Measurements from ENCODE around the gene CDH6. TPM values are rescaled to one million over a fixed set of nuclear protein-coding genes. Genes with fewer than 3 reads are reported as not detected.

Gene CDH6
- total RNA-seq, 4 donors from 2014 or later = 0.13 to 2.5 (median 0.82) TPM

DNA sequence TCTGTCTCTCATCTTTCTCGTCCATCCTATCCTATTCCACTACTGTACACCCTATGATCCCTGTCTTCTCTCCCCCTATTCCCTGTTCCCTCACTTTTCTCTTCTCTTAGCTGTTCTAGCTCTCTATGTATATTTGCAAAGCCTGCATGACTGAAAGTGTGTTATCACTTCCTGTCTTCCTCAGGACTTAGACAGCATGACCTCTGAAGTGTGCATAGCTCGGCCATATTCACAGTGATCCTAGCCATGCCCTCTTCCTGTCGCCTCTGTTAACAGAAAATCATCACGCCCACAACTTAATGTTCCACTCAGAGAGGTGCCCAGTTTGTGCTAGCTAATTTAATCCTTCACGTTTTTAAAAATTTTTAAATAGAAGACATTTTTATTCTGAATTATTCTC is 35.8 kb upstream of the CDH6 start:
- 60 to 75% methylated on average over 5 of the region's 5 CpGs for WGBS, 2 donors
- no peak overlapping the region for H3K4me3 ChIP-seq (ENCODE audit: low read depth, poor library complexity, severe bottlenecking)
- intact Hi-C loops (cut with DNase I; ENCODE audit: low total_unique reads) = no loop called here
- no peak for TF ChIP-seq POLR2A (IDR thresholded peaks at IDR 0.05)
- TF ChIP-seq, protein P1, sequence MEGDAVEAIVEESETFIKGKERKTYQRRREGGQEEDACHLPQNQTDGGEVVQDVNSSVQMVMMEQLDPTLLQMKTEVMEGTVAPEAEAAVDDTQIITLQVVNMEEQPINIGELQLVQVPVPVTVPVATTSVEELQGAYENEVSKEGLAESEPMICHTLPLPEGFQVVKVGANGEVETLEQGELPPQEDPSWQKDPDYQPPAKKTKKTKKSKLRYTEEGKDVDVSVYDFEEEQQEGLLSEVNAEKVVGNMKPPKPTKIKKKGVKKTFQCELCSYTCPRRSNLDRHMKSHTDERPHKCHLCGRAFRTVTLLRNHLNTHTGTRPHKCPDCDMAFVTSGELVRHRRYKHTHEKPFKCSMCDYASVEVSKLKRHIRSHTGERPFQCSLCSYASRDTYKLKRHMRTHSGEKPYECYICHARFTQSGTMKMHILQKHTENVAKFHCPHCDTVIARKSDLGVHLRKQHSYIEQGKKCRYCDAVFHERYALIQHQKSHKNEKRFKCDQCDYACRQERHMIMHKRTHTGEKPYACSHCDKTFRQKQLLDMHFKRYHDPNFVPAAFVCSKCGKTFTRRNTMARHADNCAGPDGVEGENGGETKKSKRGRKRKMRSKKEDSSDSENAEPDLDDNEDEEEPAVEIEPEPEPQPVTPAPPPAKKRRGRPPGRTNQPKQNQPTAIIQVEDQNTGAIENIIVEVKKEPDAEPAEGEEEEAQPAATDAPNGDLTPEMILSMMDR (IDR thresholded peaks at IDR 0.05) = no peak
- no peak for DNase-seq (ENCODE audit: low spot score in 2 of 2)

DNA sequence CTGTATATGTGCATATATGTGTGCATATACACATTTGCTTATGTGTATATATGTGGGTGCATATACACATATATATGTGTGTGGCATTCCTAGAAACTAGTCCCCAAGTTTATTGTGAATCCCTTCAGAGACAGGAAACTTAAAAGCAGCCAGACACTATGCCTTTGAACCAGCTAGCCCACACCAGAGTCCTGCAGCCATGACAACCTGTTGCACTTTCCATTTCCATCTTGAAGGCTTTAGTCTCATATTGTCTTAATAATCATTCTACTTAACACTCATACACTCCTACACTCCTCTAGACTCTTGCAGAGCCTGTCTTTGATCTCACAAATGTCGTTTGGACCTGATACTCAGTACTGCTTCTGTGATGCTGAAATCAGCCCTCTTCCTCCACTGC is 34.8 kb upstream of the CDH6 start:
- no peak overlapping the region for H3K4me3 ChIP-seq (ENCODE audit: low read depth, poor library complexity, severe bottlenecking)
- intact Hi-C loops (cut with DNase I; ENCODE audit: low total_unique reads) = no loop called here
- WGBS, 2 donors = 28 to 36% methylated on average over 1 of the region's 1 CpG
- DNase-seq (ENCODE audit: low spot score in 2 of 2) = no peak
- no peak for TF ChIP-seq POLR2A (IDR thresholded peaks at IDR 0.05)
- TF ChIP-seq, protein P1 (IDR thresholded peaks at IDR 0.05) = no peak

DNA sequence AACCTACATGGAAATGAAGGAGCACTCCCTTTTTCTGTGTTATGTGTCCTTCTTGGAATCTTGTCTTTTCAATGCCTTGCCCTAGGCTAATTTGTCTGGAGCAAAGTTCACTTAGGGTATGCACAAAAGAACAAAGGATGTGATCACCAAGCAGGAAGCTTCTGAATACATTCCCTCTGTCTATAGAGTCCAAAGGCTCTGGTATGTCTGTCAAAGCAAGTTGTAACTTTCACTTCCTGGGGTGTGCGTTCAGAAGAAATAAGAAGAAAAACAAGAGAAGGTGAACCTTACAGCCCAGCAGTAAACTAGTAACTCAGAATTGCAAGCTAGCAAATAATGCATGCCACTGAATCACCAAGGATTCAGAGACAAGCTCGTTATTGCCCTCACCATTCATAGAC is 31.7 kb upstream of the CDH6 start:
- DNase-seq (ENCODE audit: low spot score in 2 of 2) = no peak
- intact Hi-C loops (cut with DNase I; ENCODE audit: low total_unique reads) = no loop called here
- H3K4me3 ChIP-seq (ENCODE audit: low read depth, poor library complexity, severe bottlenecking) = no peak overlapping the region
- no peak for TF ChIP-seq POLR2A (IDR thresholded peaks at IDR 0.05)
- TF ChIP-seq, protein P1 (IDR thresholded peaks at IDR 0.05) = no peak
- WGBS, 2 donors = 10 to 18% methylated on average over 2 of the region's 2 CpGs

DNA sequence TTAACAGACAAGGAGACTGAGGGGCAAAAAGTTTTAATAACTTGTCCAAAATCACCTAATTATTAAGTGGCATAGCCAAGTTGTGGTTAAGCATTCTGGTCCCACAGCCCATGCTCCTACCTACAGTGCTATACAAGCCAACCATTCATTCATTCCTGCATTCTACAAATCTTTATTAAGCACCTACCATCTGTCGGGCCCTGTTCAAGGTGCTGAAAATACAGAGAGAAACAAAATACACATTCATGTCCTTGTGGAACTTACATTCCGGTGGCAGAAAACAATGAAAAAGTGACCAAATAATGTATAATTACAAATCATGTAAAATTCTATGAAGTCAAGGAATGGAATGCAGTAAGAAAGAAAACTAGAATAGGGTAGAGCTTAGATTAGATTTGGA is 27.8 kb upstream of the CDH6 start:
- whole genome bisulfite sequencing, 2 donors = 88 to 92% methylated on average over 2 of the region's 2 CpGs
- TF ChIP-seq, protein P1 (IDR thresholded peaks at IDR 0.05) = no peak
- TF ChIP-seq POLR2A (IDR thresholded peaks at IDR 0.05) = no peak
- DNase-seq (ENCODE audit: low spot score in 2 of 2) = no peak
- no peak overlapping the region for H3K4me3 ChIP-seq (ENCODE audit: low read depth, poor library complexity, severe bottlenecking)
- intact Hi-C loops (cut with DNase I; ENCODE audit: low total_unique reads) = no loop called here

DNA sequence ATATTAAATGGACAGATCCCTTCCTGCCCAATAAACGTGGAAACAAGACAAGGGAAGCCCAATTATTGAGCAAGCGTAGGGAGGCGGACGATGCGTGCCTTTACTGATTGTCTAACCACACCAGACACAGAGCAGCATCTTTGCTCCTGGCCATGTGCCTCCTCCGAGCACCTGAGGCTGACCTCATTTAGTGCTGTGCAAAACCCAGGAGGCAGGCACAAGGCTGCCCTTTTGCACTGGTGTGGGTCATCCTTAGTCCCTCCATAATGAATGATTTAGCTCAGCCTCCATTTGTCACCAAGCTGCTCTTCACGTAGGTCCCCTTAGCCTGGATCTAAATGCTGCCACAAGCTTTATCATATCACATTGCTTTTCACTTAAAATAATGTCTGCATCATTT is 24.1 kb upstream of the CDH6 start:
- no peak for TF ChIP-seq POLR2A (IDR thresholded peaks at IDR 0.05)
- TF ChIP-seq, protein P1 (IDR thresholded peaks at IDR 0.05) = no peak
- WGBS, 2 donors = 84 to 85% methylated on average over 7 of the region's 7 CpGs
- no peak overlapping the region for H3K4me3 ChIP-seq (ENCODE audit: low read depth, poor library complexity, severe bottlenecking)
- DNase-seq (ENCODE audit: low spot score in 2 of 2) = no peak
- intact Hi-C loops (cut with DNase I; ENCODE audit: low total_unique reads) = no loop called here

DNA sequence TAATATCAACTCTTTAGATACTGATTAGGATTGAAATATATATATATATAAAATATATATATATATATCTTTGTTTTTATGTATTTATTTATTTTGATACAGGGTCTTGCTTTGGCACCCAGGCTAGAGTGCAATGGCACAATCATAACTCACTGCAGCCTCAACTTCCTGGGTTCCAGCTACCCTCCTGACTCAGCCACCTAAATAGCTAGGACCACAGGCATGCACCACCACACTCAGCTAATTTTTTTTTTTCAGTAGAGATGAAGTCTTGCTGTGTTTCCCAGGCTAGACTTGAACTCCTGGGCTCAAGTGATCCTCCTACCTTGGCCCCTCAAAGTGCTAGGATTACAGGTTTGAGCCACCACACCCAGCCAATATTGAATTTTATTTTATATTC is 20.6 kb upstream of the CDH6 start:
- DNase-seq (ENCODE audit: low spot score in 2 of 2) = no peak
- intact Hi-C loops (cut with DNase I; ENCODE audit: low total_unique reads) = no loop called here
- no peak for TF ChIP-seq POLR2A (IDR thresholded peaks at IDR 0.05)
- TF ChIP-seq, protein P1 (IDR thresholded peaks at IDR 0.05) = no peak
- no peak overlapping the region for H3K4me3 ChIP-seq (ENCODE audit: low read depth, poor library complexity, severe bottlenecking)

All from lower leg skin (tissue), 4 donors.